H1 (cell line): ENCODE results near the gene SRSF3. TPM values are rescaled to one million over a fixed set of nuclear protein-coding genes. Genes with fewer than 3 reads are reported as not detected.
A peak's percentile ranks its signal among the peaks of the same experiment; 100 is the strongest.

Experiments
- CTCF ChIA-PET: fragments of 300-600 bp; sonication (Branson Sonifier 250); formaldehyde crosslinking; loops from one replicate; lab custom pipeline; 2021; ENCODE audit not compliant: partially characterized antibody; lab: Charles Lee
- POLR2A ChIA-PET: fragments of 300-600 bp; sonication (Branson Sonifier 250); formaldehyde crosslinking; loops from one replicate; lab custom pipeline; 2021; ENCODE audit warnings: inconsistent platforms; ENCODE audit not compliant: partially characterized antibody; lab: Charles Lee
- DNase-seq, 2 experiments: peaks; one replicate each; pipeline versions ENCODE4 v3.0.0 to v3.0.0-alpha.2; 2010 to 2022; ENCODE audit warnings: low spot score in 2 of 2, low read depth in 1 of 2, mixed read lengths in 1 of 2
- FAIRE-seq: peaks from 2 replicates; lab custom pipeline; 2011; peaks lifted over from hg19 to GRCh38; lab: Jason Lieb, UNC
- H2AFZ ChIP-seq: 2 replicates; pipeline ENCODE4 v1.8.1; 2012; ENCODE audit warnings: low read length, inconsistent platforms
- H2AK5ac ChIP-seq: 2 replicates; pipeline ENCODE4 v1.6.1; 2013; ENCODE audit warnings: low read depth, low read length
- H2BK120ac ChIP-seq: replicated peaks from 2 replicates; pipeline ENCODE3; 2013; ENCODE audit warnings: low read depth, low read length, inconsistent platforms
- H2BK12ac ChIP-seq: 2 replicates; pipeline ENCODE4 v1.6.1; 2013; ENCODE audit warnings: low read depth, low read length
- H2BK15ac ChIP-seq: 2 replicates; pipeline ENCODE4 v1.6.1; 2013; ENCODE audit warnings: low read length
- H2BK20ac ChIP-seq: 2 replicates; pipeline ENCODE4 v1.6.1; 2013; ENCODE audit warnings: low read length
- H2BK5ac ChIP-seq: 2 replicates; pipeline ENCODE4 v1.6.1; 2013; ENCODE audit warnings: low read depth, low read length
- H3K14ac ChIP-seq: 2 replicates; pipeline ENCODE4 v1.6.1; 2013; ENCODE audit warnings: inconsistent platforms; ENCODE audit not compliant: insufficient read length
- H3K18ac ChIP-seq: 2 replicates; pipeline ENCODE4 v1.6.1; 2013; ENCODE audit warnings: low read length; ENCODE audit errors: extremely low read depth
- H3K23ac ChIP-seq: 2 replicates; pipeline ENCODE4 v1.6.1; 2013; ENCODE audit warnings: inconsistent platforms; ENCODE audit not compliant: insufficient read length
- H3K23me2 ChIP-seq: 2 replicates; pipeline ENCODE4 v1.6.1; 2013; ENCODE audit warnings: low read depth, low read length
- H3K27ac ChIP-seq: 2 replicates; pipeline ENCODE4 v1.6.1; 2011; ENCODE audit warnings: low read depth, low read length, inconsistent platforms
- H3K27me3 ChIP-seq, 4 experiments: replicated peaks in 1 of 4; 1 replicate in 1 of 4; 2 replicates in 3 of 4; pipeline versions ENCODE4 v1.6.1 to v1.8.1; 2011 to 2013; ENCODE audit warnings: low read length in 3 of 4, mild to moderate bottlenecking in 3 of 4, inconsistent platforms in 2 of 4, mixed read lengths in 2 of 4, moderate library complexity in 1 of 4; ENCODE audit not compliant: control insufficient read depth in 3 of 4, insufficient read depth in 3 of 4; ENCODE audit errors: extremely low read depth in 1 of 4
- H3K36me3 ChIP-seq, 4 experiments: 2 replicates each; pipeline versions ENCODE4 v1.6.1 to v1.8.1; 2011 to 2013; ENCODE audit warnings: mild to moderate bottlenecking in 4 of 4, low read length in 3 of 4, moderate library complexity in 2 of 4, control low read depth in 1 of 4, inconsistent platforms in 1 of 4; ENCODE audit not compliant: insufficient read depth in 4 of 4, control insufficient read depth in 2 of 4
- H3K4ac ChIP-seq: replicated peaks from 2 replicates; pipeline ENCODE3; 2013; ENCODE audit warnings: low read length, low read depth, mixed read lengths, inconsistent platforms; ENCODE audit not compliant: insufficient read length
- H3K4me1 ChIP-seq, 4 experiments: replicated peaks in 1 of 4; 1 replicate in 1 of 4; 2 replicates in 3 of 4; pipeline versions ENCODE4 v1.6.1 to v1.8.1; 2011 to 2013; ENCODE audit warnings: low read length in 3 of 4, inconsistent platforms in 2 of 4, mixed read lengths in 1 of 4; ENCODE audit not compliant: insufficient read depth in 4 of 4, control insufficient read depth in 3 of 4
- H3K4me2 ChIP-seq, 2 experiments: 2 replicates each; pipeline versions ENCODE4 v1.6.1 to v1.8.1; 2011 to 2013; ENCODE audit warnings: low read depth in 2 of 2, low read length in 2 of 2, control low read depth in 1 of 2, inconsistent platforms in 1 of 2, mild to moderate bottlenecking in 1 of 2; ENCODE audit not compliant: insufficient read depth in 1 of 2
- H3K4me3 ChIP-seq, 4 experiments: fragments of 200-600, 300-600 bp in 1 of 4; sonication (generic), shearing (Covaris generic), sonication (Bioruptor Twin) in 1 of 4; 2 replicates each; pipeline versions ENCODE4 v1.5.1 to v1.8.1; 2011 to 2016; ENCODE audit warnings: low read length in 4 of 4, low read depth in 3 of 4, control low read depth in 2 of 4, inconsistent platforms in 2 of 4, mild to moderate bottlenecking in 2 of 4, mixed read lengths in 1 of 4, moderate library complexity in 1 of 4; ENCODE audit not compliant: insufficient read depth in 2 of 4; ENCODE audit errors: extremely low read depth in 1 of 4
- H3K56ac ChIP-seq: replicated peaks from 2 replicates; pipeline ENCODE3; 2013; ENCODE audit warnings: low read depth, mild to moderate bottlenecking, mixed read lengths, low read length, inconsistent platforms; ENCODE audit not compliant: insufficient read length
- H3K79me1 ChIP-seq: 2 replicates; pipeline ENCODE4 v1.6.1; 2013; ENCODE audit warnings: low read depth, low read length, control low read depth
- H3K79me2 ChIP-seq, 2 experiments: 2 replicates each; pipeline versions ENCODE4 v1.6.1 to v1.8.1; 2012 to 2013; ENCODE audit warnings: low read length in 2 of 2, mild to moderate bottlenecking in 2 of 2, inconsistent platforms in 1 of 2; ENCODE audit not compliant: insufficient read depth in 2 of 2, control insufficient read depth in 1 of 2
- H3K9ac ChIP-seq, 4 experiments: replicated peaks in 1 of 4; 1 replicate in 1 of 4; 2 replicates in 3 of 4; pipeline versions ENCODE4 v1.6.1 to v1.8.1; 2011 to 2013; ENCODE audit warnings: low read depth in 3 of 4, low read length in 3 of 4, control low read depth in 2 of 4, mild to moderate bottlenecking in 2 of 4, moderate library complexity in 2 of 4, inconsistent platforms in 1 of 4; ENCODE audit errors: extremely low read depth in 1 of 4
- H3K9me3 ChIP-seq, 2 experiments: 2 replicates each; pipeline versions ENCODE4 v1.6.1 to v1.8.1; 2012 to 2013; ENCODE audit warnings: mild to moderate bottlenecking in 2 of 2, moderate library complexity in 2 of 2, control low read depth in 1 of 2, inconsistent platforms in 1 of 2, low read depth in 1 of 2, low read length in 1 of 2, mixed read lengths in 1 of 2; ENCODE audit not compliant: insufficient read depth in 2 of 2
- H4K20me1 ChIP-seq, 2 experiments: replicated peaks in 1 of 2; 2 replicates each; pipeline versions ENCODE3 to v1.8.1; 2011 to 2013; ENCODE audit warnings: inconsistent platforms in 2 of 2, low read length in 2 of 2, mild to moderate bottlenecking in 1 of 2; ENCODE audit not compliant: insufficient read depth in 2 of 2, control insufficient read depth in 1 of 2
- H4K5ac ChIP-seq: 2 replicates; pipeline ENCODE4 v1.6.1; 2013; ENCODE audit warnings: low read length, low read depth, mixed read lengths, inconsistent platforms; ENCODE audit not compliant: insufficient read length
- H4K8ac ChIP-seq: 2 replicates; pipeline ENCODE4 v1.8.0; 2013; ENCODE audit warnings: mild to moderate bottlenecking, moderate library complexity, low read length, inconsistent platforms; ENCODE audit not compliant: insufficient read depth; ENCODE audit errors: extremely low read depth
- H4K91ac ChIP-seq: replicated peaks from 2 replicates; pipeline ENCODE3; 2013; ENCODE audit warnings: low read length, mixed read lengths, inconsistent platforms; ENCODE audit not compliant: insufficient read length
- ASH2L ChIP-seq: fragments of 200-600, 300-600 bp; sonication (generic); IDR thresholded peaks from one replicate; pipeline ENCODE4 v1.7.1; 2017; ENCODE audit warnings: low read length
- EP300 ChIP-seq, 2 experiments: IDR thresholded peaks; 1 replicate in 1 of 2; 2 replicates in 1 of 2; pipeline ENCODE4 v1.6.1; 2011 to 2012; ENCODE audit warnings: low read depth in 2 of 2, low read length in 2 of 2, mild to moderate bottlenecking in 2 of 2, borderline replicate concordance in 1 of 2, inconsistent platforms in 1 of 2, moderate library complexity in 1 of 2
- GTF2F1 ChIP-seq: IDR thresholded peaks from 2 replicates; pipeline ENCODE4 v1.6.1; 2012; ENCODE audit warnings: low read depth, low read length, improper control_type of control experiment, borderline replicate concordance
- WGBS, 2 experiments: shearing (Covaris generic) in 1 of 2; methylation state at CpG; one replicate each; pipeline versions ENCODE4 v1.1.6 to v1.1.7; 2013 to 2015; ENCODE audit warnings: low lambda C conversion rate in 2 of 2, mixed read lengths in 2 of 2, inconsistent platforms in 1 of 2, low coverage in 1 of 2, missing lambda C conversion rate in 1 of 2; ENCODE audit not compliant: insufficient replicate concordance in 2 of 2, insufficient coverage in 1 of 2, insufficient read length in 1 of 2; ENCODE audit errors: extremely low coverage in 1 of 2, missing lambda C conversion rate in 1 of 2; 5-methylcytosine and 5-hydroxymethylcytosine counted together
- polyA plus RNA-seq, 7 experiments: library from polyadenylated mRNA; depleted of rRNA in 3 of 7; stranded (reverse) in 5 of 7; unstranded in 2 of 7; fragments of >200 nt in 5 of 7; fragments of 200-250 nt in 2 of 7; gene quantifications; 1 replicate in 5 of 7; 2 replicates in 1 of 7; 4 replicates in 1 of 7; pipeline versions ENCODE4 v1.2.1 to v1.2.3, GENCODE V29; 2011 to 2013; ENCODE audit warnings: missing spikeins in 2 of 7, mixed read lengths in 2 of 7
- total RNA-seq: library from RNA; stranded (reverse); fragmentation: NEBNext Ultra II Directional; extraction: Animal tissue kit (Norgen Biotek cat#: 25700); gene quantifications from 2 replicates; pipeline ENCODE4 v1.2.1, GENCODE V29; 2021

SRSF3 gene
- total and polyA plus RNA-seq, 2 of the 8 experiments (the other 6 are each of a cell fraction or from before 2014, with no cell fraction given): 471 to 689 TPM

DNA sequence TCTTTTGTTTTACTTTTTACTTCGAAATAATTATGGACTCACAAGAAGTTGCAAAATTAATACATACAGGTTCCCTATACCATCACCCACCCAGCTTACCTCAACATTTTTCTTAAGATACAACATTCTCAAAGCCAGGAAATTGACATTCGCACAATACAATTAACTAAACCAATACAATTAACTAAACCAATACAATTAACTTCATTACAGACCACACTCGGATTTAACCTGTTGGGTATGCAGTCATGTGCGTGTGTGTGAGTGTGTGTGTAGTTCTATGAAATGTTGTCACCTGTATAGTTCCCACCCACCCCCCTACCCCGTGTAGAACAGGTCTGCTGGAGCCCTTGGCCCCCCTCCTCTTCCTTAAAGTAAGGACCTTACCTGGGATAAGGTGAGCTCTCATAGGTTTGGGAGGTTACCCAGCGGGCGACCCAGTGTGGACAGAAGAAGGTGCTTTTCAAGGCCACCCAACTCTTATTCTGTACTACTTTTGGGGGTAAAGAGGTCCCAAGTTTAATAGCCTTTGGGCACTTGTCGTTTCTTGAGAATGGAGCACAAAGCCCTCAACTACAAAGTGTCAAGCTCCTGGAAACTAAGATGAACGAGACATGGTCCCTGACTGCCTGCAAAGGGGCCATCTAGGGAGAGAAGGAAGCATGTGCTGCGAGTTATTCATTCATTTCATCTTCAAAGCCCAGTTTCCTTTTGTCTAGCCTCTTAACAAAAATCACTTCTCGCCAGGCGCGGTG, 46.3 kb upstream of the SRSF3 start:
- no peak overlapping the region; the same call in 1 of the 2 replicates for H2BK5ac ChIP-seq
- 0 out of 2 replicates have a peak overlapping the region, but pooled peaks have one; percentile 76 for H2BK12ac ChIP-seq
- ChIA-PET POLR2A (interaction anchor here (1.0 to 3.5 kb wide), 5 partner anchors 19 to 52 kb away, joined by 3 to 12 read pairs (median 4); no protein-coding TSS in a partner anchor), CTCF (interaction anchor here (0.6 to 1.1 kb wide), 2 partner anchors 89 to 186 kb away, joined by 3 to 4 read pairs; no protein-coding TSS in a partner anchor)
- H3K18ac ChIP-seq: no peak overlapping the region; the same call in 1 of the 2 replicates
- H3K4me2 ChIP-seq: peak overlapping the region; percentile 80 to 91
- FAIRE-seq (no peak), DNase-seq (no peak)
- peaks cover 9% of the 10 kb centered on the region for H3K23me2 ChIP-seq
- no peaks in the 10 kb centered on the region for H4K20me1 ChIP-seq
- H3K36me3 ChIP-seq: no peaks in the 10 kb centered on the region; a peak in 1 of 8 replicates
- no peaks in the 10 kb centered on the region for H3K27me3 ChIP-seq
- H3K27ac ChIP-seq: peak overlapping the region; percentile 41; the same call in 1 of the 2 replicates
- peak overlapping the region; percentile 42; the same call in 1 of the 2 replicates for H2AFZ ChIP-seq
- no peak overlapping the region for H4K91ac ChIP-seq
- no peak overlapping the region for H3K23ac ChIP-seq
- no peak overlapping the region for H2BK120ac ChIP-seq
- no peak overlapping the region for H3K56ac ChIP-seq
- TF ChIP-seq ASH2L (peak; percentile 9), EP300 (IDR thresholded peaks at IDR 0.05; ENCODE audit: borderline replicate concordance in 1 of 2, low read depth in 2 of 2, low read length in 2 of 2) (no peak), GTF2F1 (no peak)
- H3K4me3 ChIP-seq: peak overlapping the region in 2 of 4 experiments; percentile 22 to 97; a peak in 4 of 8 replicates
- H3K4me1 ChIP-seq: peaks cover 0 to 9% (median 4%) of the 10 kb centered on the region in 4 experiments; a peak in 4 of 7 replicates
- H3K79me1 ChIP-seq: peaks cover 3% of the 10 kb centered on the region
- H4K8ac ChIP-seq: 0 out of 2 replicates have a peak overlapping the region, but pooled peaks have one; percentile 0
- H4K5ac ChIP-seq: no peak overlapping the region
- 67 to 100% methylated on average over 2 to 13 of the region's 13 CpGs for WGBS, 2 experiments
- H2AK5ac ChIP-seq: no peak overlapping the region; the same call in 1 of the 2 replicates
- H3K9me3 ChIP-seq: no peaks in the 10 kb centered on the region
- no peak overlapping the region for H2BK15ac ChIP-seq
- H3K9ac ChIP-seq: peak overlapping the region in 1 of 4 experiments; percentile 87; a peak in 1 of 7 replicates
- H3K79me2 ChIP-seq: peaks cover 6 to 37% of the 10 kb centered on the region in 2 experiments; a peak in 3 of 4 replicates
- peak overlapping the region; percentile 40; the same call in 1 of the 2 replicates for H2BK20ac ChIP-seq
- H3K14ac ChIP-seq: no peak overlapping the region
- peak overlapping the region; percentile 16 for H3K4ac ChIP-seq
